A673 (cell line): ENCODE data around the gene UMAD1. TPM values are rescaled to one million over a fixed set of nuclear protein-coding genes. Genes with fewer than 3 reads are reported as not detected.

Experiments
- BruUV-seq: library from RNA; stranded (reverse); fragments of 400-500 nt; replicated peaks from 2 replicates; lab custom pipeline; 2021; lab: Mats Ljungman, UMichigan
- CTCF ChIA-PET: fragments of 300-600 bp; sonication (Branson Sonifier 250); formaldehyde crosslinking; loops from one replicate; lab custom pipeline; 2022; ENCODE audit warnings: antibody characterized with exemption; lab: Charles Lee
- POLR2A ChIA-PET: fragments of 300-600 bp; sonication (Branson Sonifier 250); formaldehyde crosslinking; loops from one replicate; lab custom pipeline; 2022; ENCODE audit warnings: antibody characterized with exemption; ENCODE audit not compliant: low non-redundant PET; lab: Charles Lee
- DNase-seq: peaks from one replicate; pipeline ENCODE4 v3.0.0-alpha.2; 2015; ENCODE audit warnings: low spot score
- H3K27ac ChIP-seq: fragments of 200-600 bp; sonication (generic); 2 replicates; pipeline ENCODE4 v1.5.1; 2016; ENCODE audit warnings: mixed run types, low read depth, mild to moderate bottlenecking, mixed read lengths, antibody characterized with exemption, low read length; ENCODE audit not compliant: poor library complexity, severe bottlenecking
- H3K27me3 ChIP-seq: fragments of 200-600 bp; sonication (generic); replicated peaks from 2 replicates; pipeline ENCODE4 v1.6.1; 2017; ENCODE audit warnings: mixed run types, low read depth, mild to moderate bottlenecking, mixed read lengths, antibody characterized with exemption, low read length; ENCODE audit not compliant: insufficient read depth, poor library complexity
- H3K36me3 ChIP-seq: fragments of 200-600 bp; sonication (generic); 2 replicates; pipeline ENCODE4 v1.6.1; 2016; ENCODE audit warnings: mixed run types, mild to moderate bottlenecking, mixed read lengths, antibody characterized with exemption, low read length; ENCODE audit not compliant: insufficient read depth, poor library complexity, severe bottlenecking
- H3K4me1 ChIP-seq: fragments of 200-600 bp; sonication (generic); 2 replicates; pipeline ENCODE4 v1.6.1; 2017; ENCODE audit warnings: mixed run types, mild to moderate bottlenecking, mixed read lengths, antibody characterized with exemption, low read length; ENCODE audit not compliant: insufficient read depth, poor library complexity, severe bottlenecking
- H3K4me3 ChIP-seq: fragments of 200-600 bp; sonication (generic); 2 replicates; pipeline ENCODE4 v1.5.1; 2016; ENCODE audit warnings: low read depth, mixed run types, mild to moderate bottlenecking, mixed read lengths, low read length; ENCODE audit not compliant: poor library complexity, severe bottlenecking
- H3K9me3 ChIP-seq: fragments of 200-600 bp; sonication (generic); 2 replicates; pipeline ENCODE4 v1.6.1; 2016; ENCODE audit warnings: mixed run types, low read depth, mild to moderate bottlenecking, mixed read lengths, antibody characterized with exemption, low read length; ENCODE audit not compliant: poor library complexity, severe bottlenecking
- EZH2 ChIP-seq: fragments of 200-600 bp; sonication (generic); IDR thresholded peaks from 2 replicates; pipeline ENCODE4 v1.6.1; 2017; ENCODE audit warnings: borderline replicate concordance, low read depth, mild to moderate bottlenecking, mixed read lengths, antibody characterized with exemption, low read length; ENCODE audit not compliant: poor library complexity, severe bottlenecking
- intact Hi-C: fragments of 100-400 bp; cut with micrococcal nuclease; formaldehyde crosslinking; loops from one replicate; pipeline ENCODE4 v1.10.0; 2022; ENCODE audit not compliant: unreplicated experiment
- total RNA-seq: library from RNA; stranded (reverse); gene quantifications from 2 replicates; pipeline ENCODE4 v1.2.3, GENCODE V29; 2021
- TF ChIP-seq, protein P1 (sequence below): fragments of 300-800, 200-600 bp; sonication (generic); conservative IDR thresholded peaks from 2 replicates; pipeline ENCODE4 v1.5.1; 2017; ENCODE audit warnings: low read depth, mild to moderate bottlenecking, antibody characterized with exemption, low read length, moderate library complexity, mixed read lengths

The UMAD1 gene
- total RNA-seq, 1 experiment from 2014 or later = 13.5 TPM

DNA sequence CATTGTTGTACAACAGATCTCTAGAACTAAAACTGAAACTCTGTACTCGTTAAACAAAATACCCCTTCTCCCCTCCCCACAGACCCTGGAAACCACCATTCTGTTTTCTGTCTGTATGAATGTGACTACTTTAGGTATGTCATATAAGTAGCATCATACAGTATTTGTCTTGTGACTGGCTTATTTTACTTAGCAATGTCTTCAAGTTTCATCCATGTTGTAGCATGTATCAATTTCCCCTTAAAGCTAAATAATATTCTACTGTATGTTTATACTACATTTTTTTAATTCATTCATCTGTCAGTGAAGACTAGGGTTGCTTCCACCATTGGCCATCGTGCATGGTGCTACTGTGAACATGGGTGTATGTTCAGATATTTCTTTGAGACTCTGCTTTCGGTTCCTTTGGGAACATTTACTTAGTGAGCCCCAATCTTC lies 149.0 kb downstream of the UMAD1 start:
- no peak for TF ChIP-seq EZH2
- TF ChIP-seq, protein P1, sequence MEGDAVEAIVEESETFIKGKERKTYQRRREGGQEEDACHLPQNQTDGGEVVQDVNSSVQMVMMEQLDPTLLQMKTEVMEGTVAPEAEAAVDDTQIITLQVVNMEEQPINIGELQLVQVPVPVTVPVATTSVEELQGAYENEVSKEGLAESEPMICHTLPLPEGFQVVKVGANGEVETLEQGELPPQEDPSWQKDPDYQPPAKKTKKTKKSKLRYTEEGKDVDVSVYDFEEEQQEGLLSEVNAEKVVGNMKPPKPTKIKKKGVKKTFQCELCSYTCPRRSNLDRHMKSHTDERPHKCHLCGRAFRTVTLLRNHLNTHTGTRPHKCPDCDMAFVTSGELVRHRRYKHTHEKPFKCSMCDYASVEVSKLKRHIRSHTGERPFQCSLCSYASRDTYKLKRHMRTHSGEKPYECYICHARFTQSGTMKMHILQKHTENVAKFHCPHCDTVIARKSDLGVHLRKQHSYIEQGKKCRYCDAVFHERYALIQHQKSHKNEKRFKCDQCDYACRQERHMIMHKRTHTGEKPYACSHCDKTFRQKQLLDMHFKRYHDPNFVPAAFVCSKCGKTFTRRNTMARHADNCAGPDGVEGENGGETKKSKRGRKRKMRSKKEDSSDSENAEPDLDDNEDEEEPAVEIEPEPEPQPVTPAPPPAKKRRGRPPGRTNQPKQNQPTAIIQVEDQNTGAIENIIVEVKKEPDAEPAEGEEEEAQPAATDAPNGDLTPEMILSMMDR = no peak
- DNase-seq = no peak
- no peaks in the 10 kb centered on the region for H3K9me3 ChIP-seq
- intact Hi-C loops = no loop called here
- no TSS peak for BruUV-seq
- no peaks in the 10 kb centered on the region for H3K4me1 ChIP-seq
- no peak overlapping the region for H3K27ac ChIP-seq
- H3K36me3 ChIP-seq = no peaks in the 10 kb centered on the region
- H3K4me3 ChIP-seq = no peak overlapping the region
- no peaks in the 10 kb centered on the region for H3K27me3 ChIP-seq
- POLR2A ChIA-PET = no interaction called here
- CTCF ChIA-PET = no interaction called here

- CTCF ChIA-PET = no interaction called here
- H3K4me1 ChIP-seq = no peaks in the 10 kb centered on the region
- intact Hi-C loops = no loop called here
- no peak overlapping the region for H3K4me3 ChIP-seq
- TF ChIP-seq, protein P1 = no peak
- TF ChIP-seq EZH2 = no peak
- no peaks in the 10 kb centered on the region for H3K9me3 ChIP-seq
- POLR2A ChIA-PET = no interaction called here
- BruUV-seq = no TSS peak
- H3K27me3 ChIP-seq = no peaks in the 10 kb centered on the region
- no peaks in the 10 kb centered on the region for H3K36me3 ChIP-seq
- no peak overlapping the region for H3K27ac ChIP-seq
- DNase-seq = no peak
These were observed 149.6 kb downstream of the UMAD1 start for GRCh38 chr7:7790041-7790741.

- no peak overlapping the region for H3K27ac ChIP-seq
- BruUV-seq = no TSS peak
- H3K27me3 ChIP-seq = no peaks in the 10 kb centered on the region
- no peaks in the 10 kb centered on the region for H3K36me3 ChIP-seq
- no peak overlapping the region for H3K4me3 ChIP-seq
- POLR2A ChIA-PET = no interaction called here
- DNase-seq = no peak
- CTCF ChIA-PET = no interaction called here
- no peaks in the 10 kb centered on the region for H3K4me1 ChIP-seq
- H3K9me3 ChIP-seq = no peaks in the 10 kb centered on the region
- intact Hi-C loops = no loop called here
- no peak for TF ChIP-seq EZH2
- TF ChIP-seq, protein P1 = no peak
These were observed 151.0 kb downstream of the UMAD1 start for GRCh38 chr7:7791523-7791922.
